ENCODE data around the gene PALLD. TPM values are rescaled to one million over a fixed set of nuclear protein-coding genes. Genes with fewer than 3 reads are reported as not detected.
"Not testable (repeated sequence)": the region's sequence is repeated elsewhere in the genome, so short reads cannot be mapped to it uniquely, and the experiment has no call there.

The PALLD gene
- total RNA-seq, 1 experiment from 2014 or later, result 23.7 TPM

DNA sequence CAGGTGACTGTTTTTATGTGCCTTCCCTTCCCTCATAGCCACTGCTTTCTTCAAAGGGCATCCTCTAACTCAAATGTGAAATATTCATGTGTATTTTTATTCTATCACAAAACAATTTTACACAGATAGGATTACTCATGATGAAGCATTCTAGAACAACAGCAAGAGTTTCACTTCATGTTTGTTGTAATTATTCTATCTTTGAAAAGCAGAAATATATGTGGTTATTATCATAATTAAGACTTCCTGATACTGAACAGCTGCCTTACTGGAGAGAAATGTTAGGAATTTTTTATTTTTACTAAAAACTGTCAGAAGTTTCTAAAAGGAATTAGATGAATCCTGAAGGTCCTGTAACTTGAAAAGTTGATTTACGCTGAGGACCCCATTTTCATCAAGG lies 229.1 kb downstream of the PALLD start:
- H3K4me1 Mint-ChIP-seq, result peaks cover 10% of the 10 kb centered on the region
- TF ChIP-seq, protein P1, sequence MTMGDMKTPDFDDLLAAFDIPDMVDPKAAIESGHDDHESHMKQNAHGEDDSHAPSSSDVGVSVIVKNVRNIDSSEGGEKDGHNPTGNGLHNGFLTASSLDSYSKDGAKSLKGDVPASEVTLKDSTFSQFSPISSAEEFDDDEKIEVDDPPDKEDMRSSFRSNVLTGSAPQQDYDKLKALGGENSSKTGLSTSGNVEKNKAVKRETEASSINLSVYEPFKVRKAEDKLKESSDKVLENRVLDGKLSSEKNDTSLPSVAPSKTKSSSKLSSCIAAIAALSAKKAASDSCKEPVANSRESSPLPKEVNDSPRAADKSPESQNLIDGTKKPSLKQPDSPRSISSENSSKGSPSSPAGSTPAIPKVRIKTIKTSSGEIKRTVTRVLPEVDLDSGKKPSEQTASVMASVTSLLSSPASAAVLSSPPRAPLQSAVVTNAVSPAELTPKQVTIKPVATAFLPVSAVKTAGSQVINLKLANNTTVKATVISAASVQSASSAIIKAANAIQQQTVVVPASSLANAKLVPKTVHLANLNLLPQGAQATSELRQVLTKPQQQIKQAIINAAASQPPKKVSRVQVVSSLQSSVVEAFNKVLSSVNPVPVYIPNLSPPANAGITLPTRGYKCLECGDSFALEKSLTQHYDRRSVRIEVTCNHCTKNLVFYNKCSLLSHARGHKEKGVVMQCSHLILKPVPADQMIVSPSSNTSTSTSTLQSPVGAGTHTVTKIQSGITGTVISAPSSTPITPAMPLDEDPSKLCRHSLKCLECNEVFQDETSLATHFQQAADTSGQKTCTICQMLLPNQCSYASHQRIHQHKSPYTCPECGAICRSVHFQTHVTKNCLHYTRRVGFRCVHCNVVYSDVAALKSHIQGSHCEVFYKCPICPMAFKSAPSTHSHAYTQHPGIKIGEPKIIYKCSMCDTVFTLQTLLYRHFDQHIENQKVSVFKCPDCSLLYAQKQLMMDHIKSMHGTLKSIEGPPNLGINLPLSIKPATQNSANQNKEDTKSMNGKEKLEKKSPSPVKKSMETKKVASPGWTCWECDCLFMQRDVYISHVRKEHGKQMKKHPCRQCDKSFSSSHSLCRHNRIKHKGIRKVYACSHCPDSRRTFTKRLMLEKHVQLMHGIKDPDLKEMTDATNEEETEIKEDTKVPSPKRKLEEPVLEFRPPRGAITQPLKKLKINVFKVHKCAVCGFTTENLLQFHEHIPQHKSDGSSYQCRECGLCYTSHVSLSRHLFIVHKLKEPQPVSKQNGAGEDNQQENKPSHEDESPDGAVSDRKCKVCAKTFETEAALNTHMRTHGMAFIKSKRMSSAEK (CRISPR knock-in tag; IDR thresholded peaks at IDR 0.05; ENCODE audit: borderline replicate concordance), result no peak
- TF ChIP-seq CREB1 (CRISPR knock-in tag; IDR thresholded peaks at IDR 0.05) (no peak), ZNF121 (CRISPR knock-in tag; IDR thresholded peaks at IDR 0.05) (no peak)
- TF ChIP-seq, protein P2, sequence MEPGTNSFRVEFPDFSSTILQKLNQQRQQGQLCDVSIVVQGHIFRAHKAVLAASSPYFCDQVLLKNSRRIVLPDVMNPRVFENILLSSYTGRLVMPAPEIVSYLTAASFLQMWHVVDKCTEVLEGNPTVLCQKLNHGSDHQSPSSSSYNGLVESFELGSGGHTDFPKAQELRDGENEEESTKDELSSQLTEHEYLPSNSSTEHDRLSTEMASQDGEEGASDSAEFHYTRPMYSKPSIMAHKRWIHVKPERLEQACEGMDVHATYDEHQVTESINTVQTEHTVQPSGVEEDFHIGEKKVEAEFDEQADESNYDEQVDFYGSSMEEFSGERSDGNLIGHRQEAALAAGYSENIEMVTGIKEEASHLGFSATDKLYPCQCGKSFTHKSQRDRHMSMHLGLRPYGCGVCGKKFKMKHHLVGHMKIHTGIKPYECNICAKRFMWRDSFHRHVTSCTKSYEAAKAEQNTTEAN (CRISPR knock-in tag; IDR thresholded peaks at IDR 0.05), result no peak
- TF ChIP-seq, protein P3, sequence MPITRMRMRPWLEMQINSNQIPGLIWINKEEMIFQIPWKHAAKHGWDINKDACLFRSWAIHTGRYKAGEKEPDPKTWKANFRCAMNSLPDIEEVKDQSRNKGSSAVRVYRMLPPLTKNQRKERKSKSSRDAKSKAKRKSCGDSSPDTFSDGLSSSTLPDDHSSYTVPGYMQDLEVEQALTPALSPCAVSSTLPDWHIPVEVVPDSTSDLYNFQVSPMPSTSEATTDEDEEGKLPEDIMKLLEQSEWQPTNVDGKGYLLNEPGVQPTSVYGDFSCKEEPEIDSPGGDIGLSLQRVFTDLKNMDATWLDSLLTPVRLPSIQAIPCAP (CRISPR knock-in tag; IDR thresholded peaks at IDR 0.05), result no peak
- POLR2A ChIA-PET, result no interaction called here

DNA sequence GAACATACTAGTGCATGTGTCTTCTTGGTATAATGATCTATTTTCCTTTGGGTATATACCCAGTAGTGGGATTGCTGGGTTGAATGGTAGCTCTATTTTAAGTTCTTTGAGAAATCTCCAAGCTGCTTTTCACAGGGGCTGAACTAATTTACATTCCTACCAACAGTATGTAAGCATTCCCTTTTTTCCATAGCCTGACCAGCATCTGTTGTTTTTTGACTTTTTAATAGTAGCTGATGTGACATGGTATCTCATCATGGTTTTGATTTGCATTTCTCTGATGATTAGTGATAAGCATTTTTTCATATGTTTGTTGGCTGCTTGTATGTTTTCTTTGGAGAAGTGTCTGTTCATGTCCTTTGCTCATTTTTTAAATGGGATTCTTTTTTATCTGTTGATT lies 230.3 kb downstream of the PALLD start:
- POLR2A ChIA-PET; H3K4me3 Mint-ChIP-seq; CTCF ChIA-PET; H3K27ac Mint-ChIP-seq; ATAC-seq; H3K4me1 Mint-ChIP-seq; DNase-seq (ENCODE audit: low spot score); H3K27me3 Mint-ChIP-seq (ENCODE audit: low read depth): not testable (repeated sequence)
- H3K36me3 Mint-ChIP-seq, result peaks cover 18% of the 10 kb centered on the region
- peaks cover 34% of the 10 kb centered on the region for H3K9me3 Mint-ChIP-seq

More for the DNA sequence above, 229.1 kb downstream of the PALLD start:
- DNase-seq (ENCODE audit: low spot score), result no peak
- Mint-ChIP-seq H3K27ac (no peak overlapping the region), H3K4me3 (no peak overlapping the region), H3K27me3 (ENCODE audit: low read depth) (no peaks in the 10 kb centered on the region), H3K9me3 (peaks cover 34% of the 10 kb centered on the region), H3K36me3 (peaks cover 18% of the 10 kb centered on the region)
- CTCF ChIA-PET, result no interaction called here
- no peak for ATAC-seq

DNA sequence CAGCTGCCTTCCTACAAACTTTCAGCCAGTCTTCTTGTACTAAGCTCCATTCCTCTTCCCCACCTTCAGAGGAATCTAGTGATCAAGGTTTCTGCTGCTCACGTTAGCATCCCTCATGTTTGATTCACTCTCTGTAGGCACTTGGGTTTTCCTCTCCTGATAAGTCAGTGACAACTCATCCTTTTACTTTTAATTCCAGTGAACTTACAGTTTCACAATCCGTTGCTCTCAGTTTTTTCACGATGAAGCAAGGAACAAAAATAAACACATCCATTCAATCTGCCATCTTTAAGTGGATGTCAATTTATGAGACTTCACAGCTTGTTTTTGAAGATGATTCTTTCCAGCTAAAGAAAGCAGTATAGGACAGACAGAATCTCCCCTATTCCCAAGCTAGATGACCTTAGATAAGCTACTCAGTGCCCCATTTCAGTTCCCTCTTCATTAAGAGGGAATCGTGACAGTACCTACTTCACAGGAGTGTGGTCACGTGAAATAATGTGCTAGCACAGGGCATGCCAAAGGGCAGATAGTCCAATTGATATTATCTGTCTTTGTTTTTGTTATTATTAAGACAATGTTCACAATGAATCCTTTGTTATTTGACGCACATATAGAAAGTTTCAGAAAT lies 234.3 kb downstream of the PALLD start:
- CTCF ChIA-PET, result no interaction called here
- Mint-ChIP-seq H3K36me3 (peaks cover 17% of the 10 kb centered on the region), H3K27ac (no peak overlapping the region), H3K4me3 (no peak overlapping the region), H3K9me3 (peaks cover 31% of the 10 kb centered on the region), H3K27me3 (ENCODE audit: low read depth) (no peaks in the 10 kb centered on the region), H3K4me1 (peaks cover 16% of the 10 kb centered on the region)
- POLR2A ChIA-PET, result interaction anchor here (0.5 kb wide), 1 partner anchor 54 kb away, joined by 4 read pairs; no protein-coding TSS in a partner anchor
- TF ChIP-seq SP1 (CRISPR knock-in tag; conservative IDR thresholded peaks at IDR 0.05), result no peak
- TF ChIP-seq, protein P4, sequence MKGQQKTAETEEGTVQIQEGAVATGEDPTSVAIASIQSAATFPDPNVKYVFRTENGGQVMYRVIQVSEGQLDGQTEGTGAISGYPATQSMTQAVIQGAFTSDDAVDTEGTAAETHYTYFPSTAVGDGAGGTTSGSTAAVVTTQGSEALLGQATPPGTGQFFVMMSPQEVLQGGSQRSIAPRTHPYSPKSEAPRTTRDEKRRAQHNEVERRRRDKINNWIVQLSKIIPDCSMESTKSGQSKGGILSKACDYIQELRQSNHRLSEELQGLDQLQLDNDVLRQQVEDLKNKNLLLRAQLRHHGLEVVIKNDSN (CRISPR knock-in tag; IDR thresholded peaks at IDR 0.05), result no peak
- TF ChIP-seq, protein P5, sequence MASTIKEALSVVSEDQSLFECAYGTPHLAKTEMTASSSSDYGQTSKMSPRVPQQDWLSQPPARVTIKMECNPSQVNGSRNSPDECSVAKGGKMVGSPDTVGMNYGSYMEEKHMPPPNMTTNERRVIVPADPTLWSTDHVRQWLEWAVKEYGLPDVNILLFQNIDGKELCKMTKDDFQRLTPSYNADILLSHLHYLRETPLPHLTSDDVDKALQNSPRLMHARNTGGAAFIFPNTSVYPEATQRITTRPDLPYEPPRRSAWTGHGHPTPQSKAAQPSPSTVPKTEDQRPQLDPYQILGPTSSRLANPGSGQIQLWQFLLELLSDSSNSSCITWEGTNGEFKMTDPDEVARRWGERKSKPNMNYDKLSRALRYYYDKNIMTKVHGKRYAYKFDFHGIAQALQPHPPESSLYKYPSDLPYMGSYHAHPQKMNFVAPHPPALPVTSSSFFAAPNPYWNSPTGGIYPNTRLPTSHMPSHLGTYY (CRISPR knock-in tag; IDR thresholded peaks at IDR 0.05), result no peak
- ATAC-seq, result no peak
- DNase-seq (ENCODE audit: low spot score), result no peak

DNA sequence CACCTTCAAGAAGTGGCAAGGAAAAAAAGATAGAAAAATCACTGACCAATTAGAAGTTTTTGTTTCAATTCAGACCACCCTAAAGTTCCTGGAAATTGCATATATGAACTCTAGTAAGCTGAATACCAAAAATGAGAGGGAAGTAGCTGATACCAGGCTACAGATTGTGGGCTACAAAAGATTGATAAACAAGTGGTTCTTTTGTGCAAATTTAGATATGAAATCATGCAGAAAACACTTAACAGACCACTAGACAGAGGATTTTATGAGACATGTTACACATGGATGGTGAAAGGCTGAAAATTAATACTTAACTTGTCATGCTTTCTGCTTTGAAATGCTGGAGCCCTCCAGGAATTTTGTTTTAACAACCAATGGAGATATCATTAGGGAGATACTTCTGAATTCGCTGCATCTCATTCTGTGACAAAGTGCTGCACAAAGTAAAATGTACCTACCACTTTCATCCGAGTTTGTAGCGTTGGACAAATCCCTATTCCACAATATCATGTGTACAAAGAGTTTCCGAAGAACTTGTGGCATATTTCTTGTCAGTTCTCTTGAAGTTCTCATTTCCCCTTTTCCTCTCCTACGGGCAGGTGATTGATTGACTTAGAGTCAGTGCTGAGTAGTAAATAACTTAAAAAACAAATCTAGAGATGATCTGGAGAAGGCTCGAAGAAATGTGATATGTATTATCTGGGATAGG lies 235.0 kb downstream of the PALLD start:
- DNase-seq (ENCODE audit: low spot score), result no peak
- H3K9me3 Mint-ChIP-seq, result peaks cover 25% of the 10 kb centered on the region
- H3K4me3 Mint-ChIP-seq, result no peak overlapping the region
- H3K4me1 Mint-ChIP-seq, result peaks cover 23% of the 10 kb centered on the region
- TF ChIP-seq JUN (CRISPR knock-in tag; IDR thresholded peaks at IDR 0.05), result no peak
- TF ChIP-seq, protein P6, sequence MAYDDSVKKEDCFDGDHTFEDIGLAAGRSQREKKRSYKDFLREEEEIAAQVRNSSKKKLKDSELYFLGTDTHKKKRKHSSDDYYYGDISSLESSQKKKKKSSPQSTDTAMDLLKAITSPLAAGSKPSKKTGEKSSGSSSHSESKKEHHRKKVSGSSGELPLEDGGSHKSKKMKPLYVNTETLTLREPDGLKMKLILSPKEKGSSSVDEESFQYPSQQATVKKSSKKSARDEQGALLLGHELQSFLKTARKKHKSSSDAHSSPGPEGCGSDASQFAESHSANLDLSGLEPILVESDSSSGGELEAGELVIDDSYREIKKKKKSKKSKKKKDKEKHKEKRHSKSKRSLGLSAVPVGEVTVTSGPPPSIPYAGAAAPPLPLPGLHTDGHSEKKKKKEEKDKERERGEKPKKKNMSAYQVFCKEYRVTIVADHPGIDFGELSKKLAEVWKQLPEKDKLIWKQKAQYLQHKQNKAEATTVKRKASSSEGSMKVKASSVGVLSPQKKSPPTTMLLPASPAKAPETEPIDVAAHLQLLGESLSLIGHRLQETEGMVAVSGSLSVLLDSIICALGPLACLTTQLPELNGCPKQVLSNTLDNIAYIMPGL (CRISPR knock-in tag; IDR thresholded peaks at IDR 0.05), result no peak
- TF ChIP-seq ETV6 (CRISPR knock-in tag; IDR thresholded peaks at IDR 0.05), result no peak
- H3K36me3 Mint-ChIP-seq, result peaks cover 12% of the 10 kb centered on the region
- H3K27ac Mint-ChIP-seq, result no peak overlapping the region
- ChIA-PET CTCF (no interaction called here), POLR2A (interaction anchor here (0.5 kb wide), 1 partner anchor 53 kb away, joined by 4 read pairs; no protein-coding TSS in a partner anchor)
- H3K27me3 Mint-ChIP-seq (ENCODE audit: low read depth), result no peaks in the 10 kb centered on the region
- no peak for ATAC-seq

All from WTC11 (cell line).